K562 (cell line): ENCODE results near the gene DARS1. TPM values are rescaled to one million over a fixed set of nuclear protein-coding genes. Genes with fewer than 3 reads are reported as not detected.
A peak's percentile ranks its signal among the peaks of the same experiment; 100 is the strongest.

Experiments used
- BRD9 ChIP-seq: fragments of 450-650 bp; IDR thresholded peaks from 2 replicates; pipeline ENCODE4 v1.6.1; 2018; ENCODE audit warnings: low read depth; ENCODE audit not compliant: partially characterized antibody
- GTF2A2 ChIP-seq: IDR thresholded peaks from 2 replicates; pipeline ENCODE4 v1.6.1; 2016; ENCODE audit warnings: mild to moderate bottlenecking, missing genetic modification characterization, missing compliant biosample characterization
- HDGF ChIP-seq: fragments of 450-650 bp; IDR thresholded peaks from 2 replicates; pipeline ENCODE4 v1.6.1; 2016
- IRF1 ChIP-seq: sonication (generic); formaldehyde crosslinking; IDR thresholded peaks from 2 replicates; pipeline ENCODE4 v1.8.0; 2022; ENCODE audit warnings: missing genetic modification reagents, mild to moderate bottlenecking, borderline replicate concordance
- KAT7 ChIP-seq: sonication (generic); formaldehyde crosslinking; IDR thresholded peaks from 2 replicates; pipeline ENCODE4 v1.8.0; 2022; ENCODE audit warnings: missing genetic modification reagents, mild to moderate bottlenecking, borderline replicate concordance
- MEIS2 ChIP-seq: fragments of 450-650 bp; IDR thresholded peaks from 2 replicates; pipeline ENCODE4 v1.6.1; 2014; ENCODE audit warnings: mild to moderate bottlenecking; ENCODE audit not compliant: partially characterized antibody
- MTA2 ChIP-seq: fragments of 450-650 bp; IDR thresholded peaks from 2 replicates; pipeline ENCODE4 v1.6.1; 2016; ENCODE audit warnings: low read depth
- NR2C1 ChIP-seq, 2 experiments: fragments of 450-650 bp; IDR thresholded peaks; 2 replicates each; pipeline ENCODE4 v1.6.1; 2017; ENCODE audit warnings: mild to moderate bottlenecking in 2 of 2, antibody characterized with exemption in 1 of 2, inconsistent platforms in 1 of 2, missing compliant biosample characterization in 1 of 2, missing genetic modification characterization in 1 of 2
- POLR3G ChIP-seq: IDR thresholded peaks from 2 replicates; pipeline ENCODE4 v1.6.1; 2011; ENCODE audit not compliant: insufficient read length, insufficient replicate concordance; ENCODE audit errors: extremely low read depth
- RAD51 ChIP-seq: fragments of 450-650 bp; IDR thresholded peaks from 2 replicates; pipeline ENCODE4 v1.7.1; 2016; ENCODE audit warnings: low read depth, mild to moderate bottlenecking, borderline replicate concordance
- polyA plus RNA-seq, 8 experiments: library from polyadenylated mRNA; depleted of rRNA in 4 of 8; stranded (reverse) in 5 of 8; unstranded in 3 of 8; fragments of >200 nt; fragmentation: Nextera tagmentation in 2 of 8; fragmentation: Illumina TruSeq in 1 of 8; extraction: Ambion mirVana in 2 of 8; extraction: Trizol in 1 of 8; gene quantifications; 2 replicates each; pipeline versions ENCODE4 v1.2.1 to v1.2.3, GENCODE V29; 2011 to 2014; ENCODE audit warnings: inconsistent platforms in 1 of 8, missing spikeins in 1 of 8
- total RNA-seq, 7 experiments: library from RNA; depleted of rRNA in 6 of 7; stranded (reverse); fragments of >200 nt in 6 of 7; fragmentation: Illumina TruSeq in 2 of 7; extraction: Trizol in 2 of 7; gene quantifications; 2 replicates each; pipeline versions ENCODE4 v1.2.1 to v1.2.3, GENCODE V29; 2011 to 2021; ENCODE audit warnings: low replicate concordance in 1 of 7
- TF ChIP-seq, protein P1 (sequence below): fragments of 250-450 bp; sonication (Bioruptor Pico); IDR thresholded peaks from 2 replicates; pipeline ENCODE4 v1.4.0; 2020; ENCODE audit warnings: mild to moderate bottlenecking
- TF ChIP-seq, protein P2 (sequence below): fragments of 450-650 bp; IDR thresholded peaks from 2 replicates; pipeline ENCODE4 v1.6.1; 2017; ENCODE audit warnings: mild to moderate bottlenecking, moderate library complexity
- TF ChIP-seq, protein P3 (sequence below), 2 experiments: fragments of 150-350 bp in 1 of 2; IDR thresholded peaks; 2 replicates each; pipeline ENCODE4 v1.6.1; 2012 to 2016; ENCODE audit warnings: low read depth in 2 of 2, low read length in 2 of 2, mild to moderate bottlenecking in 1 of 2, moderate library complexity in 1 of 2

The DARS1 gene
- total and polyA plus RNA-seq, 9 of the 15 experiments (the other 6 are each of a cell fraction or from before 2014, with no cell fraction given) = 91.5 to 239 (median 98.0) TPM

GRCh38 chr2:135984199-135985017 lies 1.0 kb downstream of the DARS1 start (continued):
- TF ChIP-seq MEIS2 = peak; percentile 51
- TF ChIP-seq, protein P1, sequence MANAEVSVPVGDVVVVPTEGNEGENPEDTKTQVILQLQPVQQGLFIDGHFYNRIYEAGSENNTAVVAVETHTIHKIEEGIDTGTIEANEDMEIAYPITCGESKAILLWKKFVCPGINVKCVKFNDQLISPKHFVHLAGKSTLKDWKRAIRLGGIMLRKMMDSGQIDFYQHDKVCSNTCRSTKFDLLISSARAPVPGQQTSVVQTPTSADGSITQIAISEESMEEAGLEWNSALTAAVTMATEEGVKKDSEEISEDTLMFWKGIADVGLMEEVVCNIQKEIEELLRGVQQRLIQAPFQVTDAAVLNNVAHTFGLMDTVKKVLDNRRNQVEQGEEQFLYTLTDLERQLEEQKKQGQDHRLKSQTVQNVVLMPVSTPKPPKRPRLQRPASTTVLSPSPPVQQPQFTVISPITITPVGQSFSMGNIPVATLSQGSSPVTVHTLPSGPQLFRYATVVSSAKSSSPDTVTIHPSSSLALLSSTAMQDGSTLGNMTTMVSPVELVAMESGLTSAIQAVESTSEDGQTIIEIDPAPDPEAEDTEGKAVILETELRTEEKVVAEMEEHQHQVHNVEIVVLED (CRISPR knock-in tag) = no peak
- no peak for TF ChIP-seq MTA2
- TF ChIP-seq GTF2A2 (tag) = no peak
- peak; percentile 27; the same call in 1 of the 2 replicates for TF ChIP-seq RAD51
- TF ChIP-seq, protein P2, sequence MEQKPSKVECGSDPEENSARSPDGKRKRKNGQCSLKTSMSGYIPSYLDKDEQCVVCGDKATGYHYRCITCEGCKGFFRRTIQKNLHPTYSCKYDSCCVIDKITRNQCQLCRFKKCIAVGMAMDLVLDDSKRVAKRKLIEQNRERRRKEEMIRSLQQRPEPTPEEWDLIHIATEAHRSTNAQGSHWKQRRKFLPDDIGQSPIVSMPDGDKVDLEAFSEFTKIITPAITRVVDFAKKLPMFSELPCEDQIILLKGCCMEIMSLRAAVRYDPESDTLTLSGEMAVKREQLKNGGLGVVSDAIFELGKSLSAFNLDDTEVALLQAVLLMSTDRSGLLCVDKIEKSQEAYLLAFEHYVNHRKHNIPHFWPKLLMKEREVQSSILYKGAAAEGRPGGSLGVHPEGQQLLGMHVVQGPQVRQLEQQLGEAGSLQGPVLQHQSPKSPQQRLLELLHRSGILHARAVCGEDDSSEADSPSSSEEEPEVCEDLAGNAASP = no peak
- TF ChIP-seq IRF1 (CRISPR knock-in tag) = no peak
- TF ChIP-seq BRD9 = peak; percentile 1
- TF ChIP-seq, protein P3, sequence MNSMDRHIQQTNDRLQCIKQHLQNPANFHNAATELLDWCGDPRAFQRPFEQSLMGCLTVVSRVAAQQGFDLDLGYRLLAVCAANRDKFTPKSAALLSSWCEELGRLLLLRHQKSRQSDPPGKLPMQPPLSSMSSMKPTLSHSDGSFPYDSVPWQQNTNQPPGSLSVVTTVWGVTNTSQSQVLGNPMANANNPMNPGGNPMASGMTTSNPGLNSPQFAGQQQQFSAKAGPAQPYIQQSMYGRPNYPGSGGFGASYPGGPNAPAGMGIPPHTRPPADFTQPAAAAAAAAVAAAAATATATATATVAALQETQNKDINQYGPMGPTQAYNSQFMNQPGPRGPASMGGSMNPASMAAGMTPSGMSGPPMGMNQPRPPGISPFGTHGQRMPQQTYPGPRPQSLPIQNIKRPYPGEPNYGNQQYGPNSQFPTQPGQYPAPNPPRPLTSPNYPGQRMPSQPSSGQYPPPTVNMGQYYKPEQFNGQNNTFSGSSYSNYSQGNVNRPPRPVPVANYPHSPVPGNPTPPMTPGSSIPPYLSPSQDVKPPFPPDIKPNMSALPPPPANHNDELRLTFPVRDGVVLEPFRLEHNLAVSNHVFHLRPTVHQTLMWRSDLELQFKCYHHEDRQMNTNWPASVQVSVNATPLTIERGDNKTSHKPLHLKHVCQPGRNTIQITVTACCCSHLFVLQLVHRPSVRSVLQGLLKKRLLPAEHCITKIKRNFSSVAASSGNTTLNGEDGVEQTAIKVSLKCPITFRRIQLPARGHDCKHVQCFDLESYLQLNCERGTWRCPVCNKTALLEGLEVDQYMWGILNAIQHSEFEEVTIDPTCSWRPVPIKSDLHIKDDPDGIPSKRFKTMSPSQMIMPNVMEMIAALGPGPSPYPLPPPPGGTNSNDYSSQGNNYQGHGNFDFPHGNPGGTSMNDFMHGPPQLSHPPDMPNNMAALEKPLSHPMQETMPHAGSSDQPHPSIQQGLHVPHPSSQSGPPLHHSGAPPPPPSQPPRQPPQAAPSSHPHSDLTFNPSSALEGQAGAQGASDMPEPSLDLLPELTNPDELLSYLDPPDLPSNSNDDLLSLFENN (IDR thresholded peaks at IDR 0.05; ENCODE audit: low read depth in 2 of 2, low read length in 2 of 2) = no peak
- TF ChIP-seq NR2C1 (IDR thresholded peaks at IDR 0.05) = no peak
- no peak for TF ChIP-seq NR2C1 (tag; IDR thresholded peaks at IDR 0.05)
- peak; percentile 9; the same call in 1 of the 2 replicates for TF ChIP-seq KAT7
- TF ChIP-seq HDGF = no peak
- TF ChIP-seq POLR3G = no peak
